SK-N-SH (cell line): ENCODE data around the gene BRD3. TPM values are rescaled to one million over a fixed set of nuclear protein-coding genes. Genes with fewer than 3 reads are reported as not detected.

Experiments
- CTCF ChIA-PET: fragments of 300-600, 350-600 bp; formaldehyde crosslinking; extraction: SDS; loops from one replicate; lab custom pipeline; 2021; lab: Yijun Ruan, JAX
- POLR2A ChIA-PET: fragments of 350-600 bp; sonication (Branson Sonifier 250); formaldehyde crosslinking; extraction: SDS; loops from one replicate; lab custom pipeline; 2020; ENCODE audit warnings: antibody characterized with exemption, inconsistent platforms; lab: Yijun Ruan, JAX
- DNase-seq: peaks from one replicate; pipeline ENCODE4 v3.0.0; 2012
- H2AFZ ChIP-seq: fragments of 200-600 bp; sonication (generic); 2 replicates; pipeline ENCODE4 v1.8.1; 2016; ENCODE audit warnings: antibody characterized with exemption, mild to moderate bottlenecking, low read depth
- H3F3A ChIP-seq: fragments of 200-600 bp; sonication (generic); replicated peaks from 2 replicates; pipeline ENCODE3; 2016; ENCODE audit warnings: antibody characterized with exemption, mild to moderate bottlenecking; ENCODE audit not compliant: insufficient read depth
- H3K27ac ChIP-seq, 2 experiments: fragments of 200-500 bp in 1 of 2; fragments of 200-600 bp in 1 of 2; sonication (Bioruptor generic) in 1 of 2; sonication (generic), shearing (Covaris generic) in 1 of 2; 2 replicates each; pipeline versions ENCODE4 v1.5.1 to v1.6.1; 2014 to 2016; ENCODE audit warnings: low read depth in 2 of 2, inconsistent platforms in 1 of 2, low read length in 1 of 2, mild to moderate bottlenecking in 1 of 2, mixed read lengths in 1 of 2
- H3K27me3 ChIP-seq: fragments of 200-600 bp; sonication (generic), shearing (Covaris generic); 2 replicates; pipeline ENCODE4 v1.6.1; 2016; ENCODE audit warnings: mixed run types; ENCODE audit not compliant: insufficient read depth
- H3K36me3 ChIP-seq, 2 experiments: fragments of 200-500 bp in 1 of 2; fragments of 200-600 bp in 1 of 2; sonication (Bioruptor generic) in 1 of 2; sonication (generic) in 1 of 2; replicated peaks in 1 of 2; 2 replicates each; pipeline versions ENCODE3 to v1.5.1; 2014 to 2016; ENCODE audit warnings: low read length in 1 of 2, mild to moderate bottlenecking in 1 of 2; ENCODE audit not compliant: insufficient read depth in 2 of 2, control insufficient read depth in 1 of 2
- H3K4me1 ChIP-seq, 2 experiments: fragments of 200-500 bp in 1 of 2; fragments of 200-600 bp in 1 of 2; sonication (Bioruptor generic) in 1 of 2; sonication (generic), shearing (Covaris generic) in 1 of 2; 2 replicates each; pipeline versions ENCODE4 v1.5.1 to v1.6.1; 2014 to 2016; ENCODE audit warnings: low read depth in 1 of 2, low read length in 1 of 2, mixed run types in 1 of 2; ENCODE audit not compliant: insufficient read depth in 2 of 2, control insufficient read depth in 1 of 2
- H3K4me2 ChIP-seq: fragments of 200-600 bp; sonication (generic), shearing (Covaris generic); 2 replicates; pipeline ENCODE4 v1.6.1; 2017; ENCODE audit warnings: mixed run types
- H3K4me3 ChIP-seq, 2 experiments: fragments of 200-500 bp in 1 of 2; fragments of 200-600 bp in 1 of 2; sonication (Bioruptor generic) in 1 of 2; sonication (generic), shearing (Covaris generic) in 1 of 2; 2 replicates each; pipeline versions ENCODE4 v1.5.1 to v1.8.1; 2014 to 2016; ENCODE audit warnings: low read depth in 2 of 2, inconsistent platforms in 1 of 2, low read length in 1 of 2, mild to moderate bottlenecking in 1 of 2, mixed read lengths in 1 of 2, moderate library complexity in 1 of 2
- H3K79me2 ChIP-seq: fragments of 200-600 bp; sonication (generic); 2 replicates; pipeline ENCODE4 v1.8.1; 2017; ENCODE audit warnings: mild to moderate bottlenecking; ENCODE audit not compliant: insufficient read depth
- H3K9ac ChIP-seq: fragments of 200-600 bp; sonication (generic); 2 replicates; pipeline ENCODE4 v1.6.1; 2017; ENCODE audit warnings: mixed run types
- H3K9me2 ChIP-seq: fragments of 200-600 bp; sonication (generic); 2 replicates; pipeline ENCODE4 v1.6.1; 2017; ENCODE audit warnings: mixed run types
- H3K9me3 ChIP-seq: fragments of 200-600 bp; sonication (generic); 2 replicates; pipeline ENCODE4 v1.6.1; 2017; ENCODE audit warnings: mixed run types, mild to moderate bottlenecking, moderate library complexity
- H4K20me1 ChIP-seq: fragments of 200-600 bp; sonication (generic); 2 replicates; pipeline ENCODE4 v1.6.1; 2017; ENCODE audit warnings: mild to moderate bottlenecking, mixed run types; ENCODE audit not compliant: insufficient read depth
- CHD2 ChIP-seq: fragments of 150-350 bp; IDR thresholded peaks from 2 replicates; pipeline ENCODE4 v1.6.1; 2018; ENCODE audit warnings: low read length; ENCODE audit not compliant: partially characterized antibody
- FOXJ3 ChIP-seq: sonication (generic); formaldehyde crosslinking; IDR thresholded peaks from 2 replicates; pipeline ENCODE4 v1.5.1; 2020; ENCODE audit warnings: mild to moderate bottlenecking, missing genetic modification reagents
- MEF2A ChIP-seq: IDR thresholded peaks from 2 replicates; pipeline ENCODE4 v1.4.0; 2012; ENCODE audit warnings: low read depth, borderline replicate concordance
- MXI1 ChIP-seq: IDR thresholded peaks from 2 replicates; pipeline ENCODE4 v1.6.1; 2012; ENCODE audit warnings: mild to moderate bottlenecking, low read depth, low read length, improper control_type of control experiment
- NRF1 ChIP-seq: IDR thresholded peaks from 2 replicates; pipeline ENCODE4 v1.6.1; 2012; ENCODE audit warnings: low read depth, mild to moderate bottlenecking, low read length
- SMC3 ChIP-seq: IDR thresholded peaks from 2 replicates; pipeline ENCODE4 v1.6.1; 2012; ENCODE audit warnings: low read depth, low read length, improper control_type of control experiment
- YY1 ChIP-seq: IDR thresholded peaks from 2 replicates; pipeline ENCODE4 v1.4.0; 2012; ENCODE audit warnings: low read depth, mild to moderate bottlenecking
- WGBS: methylation state at CpG from one replicate; pipeline ENCODE4 v1.1.6; 2017; ENCODE audit warnings: low lambda C conversion rate; 5-methylcytosine and 5-hydroxymethylcytosine counted together
- polyA plus RNA-seq, 3 experiments: library from polyadenylated mRNA; depleted of rRNA; stranded (reverse); fragments of >200 nt; gene quantifications; 2 replicates each; pipeline ENCODE4 v1.2.3, GENCODE V29; 2012
- TF ChIP-seq, protein P1 (sequence below): IDR thresholded peaks from 2 replicates; pipeline ENCODE4; 2012
- TF ChIP-seq, protein P2 (sequence below): IDR thresholded peaks from 2 replicates; pipeline ENCODE4 v1.4.0; 2012; ENCODE audit warnings: low read depth, borderline replicate concordance

Gene BRD3
- polyA plus RNA-seq, 1 of the 3 experiments (the other 2 are of a cell fraction) = 11.4 TPM

DNA sequence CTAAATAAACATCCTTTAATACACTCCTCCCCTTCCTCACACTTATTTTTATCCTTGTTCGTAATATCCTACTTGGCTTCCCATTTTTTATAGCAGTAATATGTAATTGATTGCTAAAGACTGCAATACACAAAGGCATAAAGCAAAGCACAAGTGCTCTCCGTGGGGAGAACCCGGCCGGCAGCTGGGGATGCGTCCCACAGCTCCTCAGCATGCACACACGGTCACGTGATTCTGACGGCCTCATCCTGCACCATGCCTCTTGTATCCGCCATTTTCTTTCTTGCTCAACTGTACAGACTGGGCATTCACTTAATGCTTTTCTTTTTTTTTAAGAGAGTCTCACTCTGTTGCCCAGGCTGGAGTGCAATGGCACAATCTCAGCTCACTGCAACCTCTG lies 39.8 kb downstream of the BRD3 start:
- Histone ChIP-seq H2AFZ (no peak overlapping the region), H3F3A (peaks cover 18% of the 10 kb centered on the region), H3K27ac (no peak overlapping the region), H3K79me2 (peaks cover 6% of the 10 kb centered on the region; the same call in 1 of the 2 replicates), H3K9ac (no peak overlapping the region), H3K4me1 (peaks cover 0 to 12% of the 10 kb centered on the region in 2 experiments; a peak in 1 of 4 replicates), H3K4me2 (no peak overlapping the region), H3K4me3 (no peak overlapping the region), H4K20me1 (no peaks in the 10 kb centered on the region), H3K9me2 (no peaks in the 10 kb centered on the region), H3K27me3 (no peaks in the 10 kb centered on the region), H3K9me3 (no peaks in the 10 kb centered on the region), H3K36me3 (peaks cover 12 to 47% of the 10 kb centered on the region in 2 experiments)
- no peak for TF ChIP-seq YY1
- TF ChIP-seq CHD2 = no peak
- TF ChIP-seq NRF1 = no peak
- TF ChIP-seq MEF2A = no peak
- no peak for TF ChIP-seq FOXJ3
- POLR2A ChIA-PET = interaction anchor here (1.3 kb wide), 1 partner anchor 33 kb away, joined by 3 read pairs; no protein-coding TSS in a partner anchor
- 97% methylated on average over 9 of the region's 9 CpGs for WGBS
- CTCF ChIA-PET = interaction anchor here (1.4 to 2.1 kb wide), 2 partner anchors 13 to 37 kb away, joined by 3 to 4 read pairs; no protein-coding TSS in a partner anchor
- DNase-seq = no peak

DNA sequence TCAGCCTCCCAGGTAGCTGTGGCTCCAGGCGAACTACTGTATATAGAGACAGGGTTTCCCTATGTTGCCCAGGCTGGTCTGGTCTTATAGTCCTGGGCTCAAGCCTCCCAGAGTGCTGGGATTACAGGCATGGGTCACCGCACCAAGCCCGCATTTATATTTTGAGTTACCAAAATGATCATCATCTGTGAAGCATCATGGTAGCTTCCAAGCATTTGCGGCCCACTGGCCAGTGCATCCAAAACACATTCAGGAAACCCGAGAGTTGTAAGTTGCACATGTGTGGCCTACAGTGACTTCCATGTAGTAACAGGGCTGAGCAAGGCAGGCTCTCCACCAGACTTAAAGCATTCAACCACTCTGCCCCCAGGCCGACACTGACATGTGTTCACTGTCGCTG lies 40.3 kb downstream of the BRD3 start:
- WGBS = 92% methylated on average over 7 of the region's 7 CpGs
- Histone ChIP-seq H3K4me2 (no peak overlapping the region), H4K20me1 (no peaks in the 10 kb centered on the region), H3K27ac (no peak overlapping the region), H3K4me1 (peaks cover 0 to 12% of the 10 kb centered on the region in 2 experiments; a peak in 1 of 4 replicates), H3K4me3 (no peak overlapping the region), H3K9me2 (no peaks in the 10 kb centered on the region), H3F3A (peaks cover 18% of the 10 kb centered on the region), H3K9me3 (no peaks in the 10 kb centered on the region), H3K36me3 (peaks cover 9 to 43% of the 10 kb centered on the region in 2 experiments), H3K27me3 (no peaks in the 10 kb centered on the region), H3K9ac (no peak overlapping the region), H3K79me2 (peaks cover 6% of the 10 kb centered on the region; the same call in 1 of the 2 replicates), H2AFZ (no peak overlapping the region)
- CTCF ChIA-PET = interaction anchor here (1.3 to 2.1 kb wide), 3 partner anchors 13 to 37 kb away, joined by 3 to 4 read pairs (median 3); no protein-coding TSS in a partner anchor
- peak; percentile 31 for DNase-seq
- POLR2A ChIA-PET = interaction anchor here (1.3 kb wide), 1 partner anchor 34 kb away, joined by 3 read pairs; no protein-coding TSS in a partner anchor
- TF ChIP-seq SMC3 (no peak), MXI1 (peak; percentile 44; the same call in 1 of the 2 replicates)
- TF ChIP-seq, protein P1, sequence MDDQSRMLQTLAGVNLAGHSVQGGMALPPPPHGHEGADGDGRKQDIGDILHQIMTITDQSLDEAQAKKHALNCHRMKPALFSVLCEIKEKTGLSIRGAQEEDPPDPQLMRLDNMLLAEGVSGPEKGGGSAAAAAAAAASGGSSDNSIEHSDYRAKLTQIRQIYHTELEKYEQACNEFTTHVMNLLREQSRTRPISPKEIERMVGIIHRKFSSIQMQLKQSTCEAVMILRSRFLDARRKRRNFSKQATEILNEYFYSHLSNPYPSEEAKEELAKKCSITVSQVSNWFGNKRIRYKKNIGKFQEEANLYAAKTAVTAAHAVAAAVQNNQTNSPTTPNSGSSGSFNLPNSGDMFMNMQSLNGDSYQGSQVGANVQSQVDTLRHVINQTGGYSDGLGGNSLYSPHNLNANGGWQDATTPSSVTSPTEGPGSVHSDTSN = no peak
- TF ChIP-seq, protein P2, sequence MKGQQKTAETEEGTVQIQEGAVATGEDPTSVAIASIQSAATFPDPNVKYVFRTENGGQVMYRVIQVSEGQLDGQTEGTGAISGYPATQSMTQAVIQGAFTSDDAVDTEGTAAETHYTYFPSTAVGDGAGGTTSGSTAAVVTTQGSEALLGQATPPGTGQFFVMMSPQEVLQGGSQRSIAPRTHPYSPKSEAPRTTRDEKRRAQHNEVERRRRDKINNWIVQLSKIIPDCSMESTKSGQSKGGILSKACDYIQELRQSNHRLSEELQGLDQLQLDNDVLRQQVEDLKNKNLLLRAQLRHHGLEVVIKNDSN = no peak
